CD4-positive, alpha-beta T cell (primary cell): ENCODE results near the gene STIM1. TPM values are rescaled to one million over a fixed set of nuclear protein-coding genes. Genes with fewer than 3 reads are reported as not detected.
"Not testable (repeated sequence)": the region's sequence is repeated elsewhere in the genome, so short reads cannot be mapped to it uniquely, and the experiment has no call there.

ENCODE experiments used
- ATAC-seq: fragments of 200-7000 bp; cut with Tn5 transposase; one replicate; pipeline ENCODE4 v1.10.0; 2022; ENCODE audit warnings: mild to moderate bottlenecking; ENCODE audit not compliant: poor library complexity
- CTCF ChIA-PET: fragments of 350-600 bp; sonication (Branson Sonifier 250); formaldehyde crosslinking; loops from one replicate; lab custom pipeline; 2021; ENCODE audit warnings: antibody characterized with exemption, inconsistent platforms; lab: Charles Lee
- POLR2A ChIA-PET: fragments of 350-600 bp; sonication (Branson Sonifier 250); formaldehyde crosslinking; loops from one replicate; lab custom pipeline; 2021; ENCODE audit warnings: antibody characterized with exemption, inconsistent platforms; lab: Charles Lee
- DNase-seq, 14 experiments: peaks; one replicate each; pipeline ENCODE4 v3.0.0-alpha.2; 2013 to 2020; ENCODE audit warnings: mixed read lengths in 2 of 14
- H3K27ac ChIP-seq, 2 donors: one replicate each; pipeline versions ENCODE4 v1.5.1 to v1.7.0; 2013; ENCODE audit warnings: low read length in 2 of 2, low read depth in 1 of 2, mild to moderate bottlenecking in 1 of 2
- H3K27me3 ChIP-seq, 2 experiments: 1 replicate in 1 of 2; 2 replicates in 1 of 2; pipeline versions ENCODE4 v1.6.1 to v1.7.0; 2013; ENCODE audit warnings: low read length in 2 of 2, control low read depth in 1 of 2, mild to moderate bottlenecking in 1 of 2, moderate library complexity in 1 of 2; ENCODE audit not compliant: insufficient read depth in 2 of 2, control insufficient read depth in 1 of 2
- H3K36me3 ChIP-seq: one replicate; pipeline ENCODE4 v1.6.1; 2013; ENCODE audit warnings: low read length, control low read depth; ENCODE audit not compliant: insufficient read depth
- H3K4me1 ChIP-seq: one replicate; pipeline ENCODE4 v1.6.1; 2013; ENCODE audit warnings: low read length, control low read depth; ENCODE audit not compliant: insufficient read depth
- H3K4me3 ChIP-seq: one replicate; pipeline ENCODE4 v1.5.1; 2013; ENCODE audit warnings: mild to moderate bottlenecking, low read length, moderate library complexity
- H3K9me3 ChIP-seq, 2 experiments: 1 replicate in 1 of 2; 2 replicates in 1 of 2; pipeline versions ENCODE4 v1.6.1 to v1.7.0; 2013; ENCODE audit warnings: low read length in 2 of 2, mild to moderate bottlenecking in 2 of 2, control low read depth in 1 of 2, moderate library complexity in 1 of 2; ENCODE audit not compliant: control insufficient read depth in 1 of 2, insufficient read depth in 1 of 2
- H3K27ac Mint-ChIP-seq: one replicate; pipeline ENCODE4 v1.8.0; 2020; ENCODE audit warnings: mixed read lengths
- H3K27me3 Mint-ChIP-seq: one replicate; pipeline ENCODE4 v1.8.0; 2021; ENCODE audit warnings: mixed read lengths
- H3K36me3 Mint-ChIP-seq: one replicate; pipeline ENCODE4 v1.8.0; 2021; ENCODE audit warnings: low read depth, mixed read lengths
- H3K4me1 Mint-ChIP-seq: one replicate; pipeline ENCODE4 v1.8.0; 2021; ENCODE audit warnings: low read depth, mixed read lengths
- H3K4me3 Mint-ChIP-seq: one replicate; pipeline ENCODE4 v1.8.0; 2020; ENCODE audit warnings: mild to moderate bottlenecking, mixed read lengths
- H3K9me3 Mint-ChIP-seq: one replicate; pipeline ENCODE4 v1.8.0; 2020; ENCODE audit warnings: mixed read lengths
- intact Hi-C, 2 experiments: fragments of 100-400 bp; cut with DNase I in 1 of 2; cut with micrococcal nuclease in 1 of 2; formaldehyde crosslinking; loops; one replicate each; pipeline versions ENCODE4 v1.15.1 to v1.9.0; 2023 to 2025; cut with DNase I, micrococcal nuclease
- total RNA-seq, 174 experiments: library from RNA in 2 of 174; stranded (reverse) in 2 of 174; gene quantifications; one replicate each; pipeline ENCODE4 v1.2.3 and lab custom pipeline; 2021 to 2026
- TF ChIP-seq, protein P1 (sequence below): fragments of 200-600 bp; IDR thresholded peaks from one replicate; pipeline ENCODE4 v1.8.0; 2022; ENCODE audit warnings: antibody characterized with exemption, mild to moderate bottlenecking

The STIM1 gene
- total RNA-seq, 2 experiments from 2014 or later: 89.0 to 94.9 TPM

GRCh38 chr11:3810951-3811350 is 44.5 kb upstream of the STIM1 start:
- no peak overlapping the region for H3K27ac ChIP-seq
- DNase-seq: no peak
- TF ChIP-seq, protein P1, sequence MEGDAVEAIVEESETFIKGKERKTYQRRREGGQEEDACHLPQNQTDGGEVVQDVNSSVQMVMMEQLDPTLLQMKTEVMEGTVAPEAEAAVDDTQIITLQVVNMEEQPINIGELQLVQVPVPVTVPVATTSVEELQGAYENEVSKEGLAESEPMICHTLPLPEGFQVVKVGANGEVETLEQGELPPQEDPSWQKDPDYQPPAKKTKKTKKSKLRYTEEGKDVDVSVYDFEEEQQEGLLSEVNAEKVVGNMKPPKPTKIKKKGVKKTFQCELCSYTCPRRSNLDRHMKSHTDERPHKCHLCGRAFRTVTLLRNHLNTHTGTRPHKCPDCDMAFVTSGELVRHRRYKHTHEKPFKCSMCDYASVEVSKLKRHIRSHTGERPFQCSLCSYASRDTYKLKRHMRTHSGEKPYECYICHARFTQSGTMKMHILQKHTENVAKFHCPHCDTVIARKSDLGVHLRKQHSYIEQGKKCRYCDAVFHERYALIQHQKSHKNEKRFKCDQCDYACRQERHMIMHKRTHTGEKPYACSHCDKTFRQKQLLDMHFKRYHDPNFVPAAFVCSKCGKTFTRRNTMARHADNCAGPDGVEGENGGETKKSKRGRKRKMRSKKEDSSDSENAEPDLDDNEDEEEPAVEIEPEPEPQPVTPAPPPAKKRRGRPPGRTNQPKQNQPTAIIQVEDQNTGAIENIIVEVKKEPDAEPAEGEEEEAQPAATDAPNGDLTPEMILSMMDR: no peak
- CTCF ChIA-PET: interaction anchor here (0.5 kb wide), 1 partner anchor 10 kb away, joined by 3 read pairs; no protein-coding TSS in a partner anchor
- H3K4me3 ChIP-seq: no peak overlapping the region
- no peaks in the 10 kb centered on the region for H3K27me3 ChIP-seq
- H3K4me1 ChIP-seq: peaks cover 21% of the 10 kb centered on the region
- Mint-ChIP-seq H3K27me3 (no peaks in the 10 kb centered on the region), H3K27ac (no peak overlapping the region), H3K4me1 (peaks cover 24% of the 10 kb centered on the region), H3K36me3 (peaks cover 9% of the 10 kb centered on the region), H3K4me3 (no peak overlapping the region), H3K9me3 (no peaks in the 10 kb centered on the region)
- H3K9me3 ChIP-seq: no peaks in the 10 kb centered on the region
- ATAC-seq: no peak
- no peaks in the 10 kb centered on the region for H3K36me3 ChIP-seq
- POLR2A ChIA-PET: interaction anchor here (0.5 to 6.3 kb wide), 3 partner anchors 14 to 41 kb away, joined by 3 to 76 read pairs (median 3); partner anchors contain the start of gene NUP98
- intact Hi-C loops: no loop called here

DNA sequence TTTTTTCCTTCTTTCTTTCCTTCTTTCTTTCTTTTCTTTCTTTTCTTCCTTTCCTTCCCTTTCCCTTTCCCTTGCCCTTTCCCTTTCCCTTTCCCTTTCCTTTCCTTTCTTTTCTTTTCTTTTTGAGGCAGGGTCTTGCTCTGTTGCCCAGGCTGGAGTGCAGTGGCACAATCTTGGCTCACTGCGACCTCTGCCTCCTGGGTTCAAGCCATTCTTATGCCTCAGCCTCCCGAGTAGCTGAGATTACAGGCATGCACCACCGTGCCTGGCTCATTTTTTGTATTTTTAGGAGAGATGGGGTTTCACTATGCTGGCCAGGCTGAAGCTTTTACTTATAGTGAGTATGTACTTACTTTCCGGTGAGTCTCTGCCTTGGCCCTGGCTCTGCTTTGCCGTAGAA is 40.6 kb upstream of the STIM1 start:
- H3K4me3 ChIP-seq, H3K9me3 ChIP-seq, H3K4me3 Mint-ChIP-seq, H3K27ac ChIP-seq, intact Hi-C loops, H3K4me1 ChIP-seq, H3K27me3 Mint-ChIP-seq, H3K9me3 Mint-ChIP-seq, H3K36me3 ChIP-seq, CTCF ChIA-PET, H3K27ac Mint-ChIP-seq, H3K4me1 Mint-ChIP-seq, DNase-seq, ATAC-seq, H3K36me3 Mint-ChIP-seq, H3K27me3 ChIP-seq: not testable (repeated sequence)
- POLR2A ChIA-PET: interaction anchor here (2.0 kb wide), 1 partner anchor 39 kb away, joined by 7 read pairs; no protein-coding TSS in a partner anchor

DNA sequence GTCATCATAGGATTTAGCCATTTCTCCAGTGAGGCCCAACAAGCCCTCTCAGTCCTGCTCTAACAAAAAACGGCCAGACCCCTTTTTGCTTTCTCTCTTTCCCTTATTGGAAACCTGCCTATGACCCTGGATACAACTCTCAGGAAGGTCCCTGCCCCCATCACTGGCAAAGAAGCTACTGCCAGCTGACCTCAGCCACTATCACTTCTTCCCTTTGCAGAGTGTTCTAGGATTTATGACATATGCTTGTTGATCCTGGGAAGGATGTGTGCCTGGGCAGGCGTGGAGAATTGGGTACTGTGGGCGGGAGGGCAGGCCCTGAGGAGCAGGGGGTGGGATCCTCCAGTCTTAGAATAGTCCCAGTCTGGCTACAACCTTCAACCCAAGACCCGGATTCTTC is 39.6 kb upstream of the STIM1 start:
- Histone ChIP-seq H3K4me1 (peaks cover 4% of the 10 kb centered on the region), H3K4me3 (no peak overlapping the region), H3K27me3 (no peaks in the 10 kb centered on the region), H3K27ac (no peak overlapping the region), H3K9me3 (no peaks in the 10 kb centered on the region), H3K36me3 (no peaks in the 10 kb centered on the region)
- TF ChIP-seq, protein P1: no peak
- H3K36me3 Mint-ChIP-seq: no peaks in the 10 kb centered on the region
- no peak for ATAC-seq
- DNase-seq: no peak
- H3K4me1 Mint-ChIP-seq: no peaks in the 10 kb centered on the region
- H3K27me3 Mint-ChIP-seq: no peaks in the 10 kb centered on the region
- no peak overlapping the region for H3K4me3 Mint-ChIP-seq
- intact Hi-C loops: no loop called here
- H3K27ac Mint-ChIP-seq: no peak overlapping the region
- ChIA-PET POLR2A (interaction anchor here (1.3 to 2.0 kb wide), 2 partner anchors 18 to 38 kb away, joined by 3 to 7 read pairs; partner anchors contain the start of gene NUP98), CTCF (no interaction called here)
- H3K9me3 Mint-ChIP-seq: no peaks in the 10 kb centered on the region

GRCh38 chr11:3816673-3817072 is 38.8 kb upstream of the STIM1 start:
- no peaks in the 10 kb centered on the region for H3K36me3 Mint-ChIP-seq
- no peak for ATAC-seq
- no peak for DNase-seq
- H3K4me1 Mint-ChIP-seq: no peaks in the 10 kb centered on the region
- Histone ChIP-seq H3K27me3 (no peaks in the 10 kb centered on the region), H3K36me3 (no peaks in the 10 kb centered on the region), H3K4me1 (peaks cover 4% of the 10 kb centered on the region), H3K27ac (no peak overlapping the region), H3K9me3 (no peaks in the 10 kb centered on the region), H3K4me3 (no peak overlapping the region)
- CTCF ChIA-PET: no interaction called here
- no peak overlapping the region for H3K4me3 Mint-ChIP-seq
- intact Hi-C loops: no loop called here
- no peaks in the 10 kb centered on the region for H3K9me3 Mint-ChIP-seq
- H3K27me3 Mint-ChIP-seq: no peaks in the 10 kb centered on the region
- H3K27ac Mint-ChIP-seq: no peak overlapping the region
- TF ChIP-seq, protein P1: no peak
- POLR2A ChIA-PET: interaction anchor here (1.0 to 1.3 kb wide), 2 partner anchors 18 to 19 kb away, joined by 3 read pairs; partner anchors contain the start of gene NUP98
